Head of caudate nucleus (tissue), 42 donors: ENCODE measurements around the gene SEMA6A.

Experiments
- DNase-seq, 42 donors: peaks; one replicate each; pipeline versions ENCODE4 v3.0.0 to v3.0.0-alpha.2; 2020 to 2021; ENCODE audit warnings: mixed read lengths in 7 of 42
- intact Hi-C: fragments of 100-400 bp; cut with DNase I; formaldehyde crosslinking; loops from one replicate; pipeline ENCODE4 v1.15.0; 2022

Gene SEMA6A

DNA sequence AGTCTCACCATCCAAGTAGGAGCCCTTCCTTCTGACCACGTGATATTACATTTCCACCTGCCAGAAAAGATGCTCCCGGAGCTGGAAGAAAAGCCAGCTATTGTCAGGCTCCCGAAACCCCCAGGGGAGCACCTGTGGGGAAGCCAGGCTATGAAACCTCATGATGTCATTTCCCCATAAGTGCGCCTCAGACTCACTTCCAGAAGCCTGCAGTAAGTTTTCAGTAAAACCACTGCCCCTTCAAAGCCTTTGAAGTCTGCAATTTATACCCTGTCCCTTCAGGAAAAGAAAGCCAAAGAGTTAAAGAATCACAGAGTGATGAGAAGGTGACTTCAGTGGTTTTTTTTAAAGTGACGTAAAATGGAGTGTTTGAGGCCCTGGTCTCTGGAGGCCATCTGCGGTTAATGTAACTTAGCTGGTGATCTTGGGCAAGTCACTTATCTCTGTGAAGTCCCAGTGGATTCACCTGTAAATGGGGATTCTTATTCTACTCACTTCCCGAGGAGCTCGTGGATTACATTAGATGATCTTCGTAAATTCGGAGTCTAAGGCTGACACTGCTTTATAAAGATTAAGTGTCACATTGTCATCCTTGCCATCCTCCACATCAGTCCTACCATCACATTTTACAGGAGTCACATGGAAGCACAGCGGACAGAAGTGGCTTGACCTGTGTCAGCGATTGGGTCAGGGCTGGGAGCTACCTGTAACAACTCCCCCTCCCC, 2.6 kb upstream of the SEMA6A start:
- DNase-seq = no peak
- intact Hi-C loops = loop anchor here (2.0 to 10.0 kb wide), 3 partner anchors 46 to 442 kb away; no protein-coding TSS in a partner anchor

DNA sequence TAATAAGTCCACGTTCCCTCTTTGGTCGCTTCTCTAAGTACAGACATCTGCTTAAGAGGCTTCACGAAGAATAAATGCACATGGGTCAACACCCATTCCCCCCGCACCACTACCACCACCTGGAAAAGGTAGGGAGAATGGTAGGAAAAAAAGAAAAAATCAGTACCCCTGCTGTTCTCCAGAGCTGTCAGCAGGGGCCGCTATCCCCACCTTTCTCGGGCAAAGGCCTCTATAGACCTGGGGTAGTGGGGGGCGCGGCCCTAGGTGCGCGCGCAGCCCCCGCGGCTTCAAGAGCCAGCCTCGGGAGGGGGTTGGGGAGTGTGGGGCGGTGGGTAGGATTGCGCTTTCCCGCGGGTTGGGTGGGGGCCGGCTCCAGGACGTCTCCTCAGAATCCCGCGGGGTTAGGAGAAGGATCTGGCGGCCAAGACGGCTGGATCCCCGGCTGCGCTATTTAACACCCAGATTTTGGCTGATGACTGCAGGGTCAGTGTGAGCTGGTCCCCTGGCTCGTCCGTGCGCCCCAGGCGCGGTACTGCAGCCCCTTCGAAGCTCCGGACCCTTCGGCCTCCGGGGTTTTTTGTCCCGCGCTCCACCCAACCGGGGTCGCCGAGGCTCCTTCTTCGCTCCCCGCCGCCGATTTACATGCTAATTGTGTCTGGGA, 1.6 kb upstream of the SEMA6A start:
- intact Hi-C loops = loop anchor here (2.0 to 10.0 kb wide), 3 partner anchors 47 to 441 kb away; no protein-coding TSS in a partner anchor
- DNase-seq = peak; percentile 37 to 87 (median 74)

DNA sequence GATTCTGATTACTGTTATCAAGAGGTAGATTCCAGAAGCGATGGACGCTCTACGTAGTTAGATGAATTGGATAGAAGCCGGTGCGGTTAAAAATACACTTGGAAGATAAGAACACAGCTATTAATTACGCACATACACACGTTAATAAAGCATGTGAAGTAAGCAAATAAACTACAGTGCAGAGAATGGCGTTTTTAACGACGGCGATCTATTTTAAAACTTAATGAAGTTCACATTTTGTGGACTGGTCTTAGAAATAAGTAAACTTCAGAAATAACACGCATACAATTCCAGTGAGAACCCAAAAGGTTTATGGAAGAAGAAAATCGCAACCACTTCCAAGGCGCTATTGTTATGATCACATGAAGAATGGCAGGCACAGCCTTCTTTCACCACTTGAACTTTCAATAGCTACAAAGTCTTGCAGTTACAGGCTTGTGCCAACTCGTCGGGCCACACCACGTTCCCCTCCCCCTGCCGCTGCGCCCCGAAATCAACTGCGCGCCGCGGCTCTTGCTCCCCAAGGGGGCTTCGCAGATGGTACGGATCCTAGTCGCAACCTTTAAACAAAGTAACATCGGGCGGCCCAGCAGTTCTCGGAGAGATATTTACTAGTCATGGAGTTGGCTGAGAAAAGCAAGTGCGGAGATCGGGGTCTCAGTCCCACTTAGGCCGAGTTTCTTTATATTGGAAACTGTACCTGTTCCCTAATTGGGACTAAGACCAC, 866 bp upstream of the SEMA6A start:
- DNase-seq = peak in 27 of 42 donors; percentile 11 to 69 (median 32)

DNA sequence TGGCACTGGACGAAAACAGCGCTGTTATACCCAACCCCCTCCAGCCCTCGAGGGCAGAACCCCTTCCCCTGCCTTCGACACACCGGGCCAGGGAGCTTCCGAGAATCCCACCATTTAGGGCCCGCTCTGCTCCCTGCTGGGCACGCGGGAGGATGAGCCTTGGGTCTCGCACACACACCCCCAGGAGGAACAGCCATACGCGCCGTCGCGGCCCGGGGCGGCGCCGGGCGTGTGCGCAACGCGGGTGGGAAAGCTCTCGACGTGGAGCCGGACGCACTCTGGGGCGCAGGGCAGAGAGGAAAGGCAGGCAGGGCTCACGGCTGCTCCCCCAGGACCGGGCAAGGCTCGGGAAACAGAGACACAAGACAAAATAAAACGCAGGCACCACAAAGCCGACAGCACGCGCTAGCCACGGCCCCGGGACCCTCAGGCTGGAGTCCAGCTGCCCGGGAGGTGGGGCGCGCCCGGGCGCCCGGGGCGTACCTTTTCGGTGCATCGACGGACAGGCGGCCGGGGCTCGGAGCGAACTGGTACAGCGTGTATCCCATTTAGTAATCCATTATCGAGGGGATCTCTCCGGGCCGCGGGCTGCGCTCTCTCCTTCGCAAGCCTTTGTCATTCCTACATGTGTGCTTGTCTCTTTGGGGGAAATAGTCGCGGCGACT, 789 bp downstream of the SEMA6A start:
- peak in 41 of 42 donors; percentile 13 to 72 (median 41) for DNase-seq
- intact Hi-C loops = loop anchor here (5.0 to 10.0 kb wide), 4 partner anchors 77 to 439 kb away; no protein-coding TSS in a partner anchor

More for the DNA sequence above, 866 bp upstream of the SEMA6A start:
- intact Hi-C loops = loop anchor here (2.0 to 10.0 kb wide), 3 partner anchors 47 to 441 kb away; no protein-coding TSS in a partner anchor

DNA sequence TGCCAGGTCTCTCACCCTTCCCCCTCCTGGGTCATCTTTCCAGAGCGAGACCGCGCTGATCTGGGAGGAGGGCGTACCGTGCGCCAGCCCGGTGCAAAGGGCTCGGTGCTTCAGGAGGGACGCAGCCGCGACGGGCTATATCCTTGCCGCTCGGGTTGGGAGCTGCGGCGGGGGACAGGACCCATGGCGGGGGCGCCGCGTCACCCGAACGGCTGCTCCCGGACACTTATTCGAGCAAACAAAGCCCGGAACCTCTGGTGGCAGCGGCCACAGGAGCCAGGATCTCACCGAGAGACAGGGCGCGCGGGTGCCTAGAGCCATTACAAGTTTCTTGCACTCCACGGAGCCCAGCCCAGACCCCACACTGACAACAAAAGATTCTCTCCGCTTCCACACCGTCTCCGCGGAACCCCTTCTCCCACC, 1.3 kb downstream of the SEMA6A start:
- DNase-seq = peak in 29 of 42 donors; percentile 19 to 69 (median 46)
- intact Hi-C loops = loop anchor here (5.0 to 10.0 kb wide), 4 partner anchors 76 to 438 kb away; no protein-coding TSS in a partner anchor

DNA sequence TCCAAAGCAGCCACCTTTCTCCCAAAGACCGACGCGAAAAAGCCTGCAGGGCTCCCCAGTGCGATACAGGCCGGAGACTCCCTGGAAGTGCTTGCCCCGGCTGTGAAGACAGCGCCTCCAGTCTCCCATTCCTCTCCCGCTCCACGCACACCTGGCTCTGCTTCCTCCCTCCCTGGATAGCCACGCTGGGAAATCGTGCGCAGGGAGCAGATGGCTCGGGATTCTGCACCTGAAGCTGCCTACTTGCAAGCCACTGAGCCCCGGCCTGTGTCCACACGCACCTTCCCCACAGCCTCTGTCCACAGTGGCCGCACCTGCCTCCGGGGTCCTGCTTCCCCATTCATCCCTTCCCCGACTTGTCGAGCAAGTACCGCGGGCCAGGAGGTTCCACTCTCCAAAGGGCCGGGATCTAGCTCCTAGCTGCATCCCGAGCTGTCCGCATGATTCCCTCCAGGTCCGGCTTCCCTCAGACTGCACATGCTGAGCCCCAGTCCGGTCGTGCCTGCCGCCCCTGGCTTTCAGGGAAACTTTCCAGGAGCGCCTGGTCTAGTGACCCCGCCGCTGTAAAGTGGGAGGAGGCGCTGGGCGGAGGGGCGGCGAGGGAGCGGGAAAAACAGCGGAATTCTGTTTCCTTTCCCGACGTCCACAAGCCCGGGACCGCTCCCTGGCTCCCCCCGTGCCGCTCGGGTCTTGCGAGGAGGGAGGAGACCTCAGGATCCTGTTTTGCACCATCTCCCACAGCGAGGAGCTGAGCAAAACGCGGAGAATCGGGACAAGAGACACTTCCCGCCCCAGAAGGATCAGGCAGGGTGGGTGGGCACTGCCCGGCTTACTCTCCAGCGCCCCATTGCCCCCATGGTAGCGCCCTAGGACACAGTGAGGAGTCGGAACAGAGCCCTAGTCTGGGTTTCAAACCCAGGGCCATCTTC, 2.0 kb downstream of the SEMA6A start:
- intact Hi-C loops = loop anchor here (5.0 to 10.0 kb wide), 4 partner anchors 75 to 438 kb away; no protein-coding TSS in a partner anchor
- peak; percentile 39 to 83 (median 66) for DNase-seq

DNA sequence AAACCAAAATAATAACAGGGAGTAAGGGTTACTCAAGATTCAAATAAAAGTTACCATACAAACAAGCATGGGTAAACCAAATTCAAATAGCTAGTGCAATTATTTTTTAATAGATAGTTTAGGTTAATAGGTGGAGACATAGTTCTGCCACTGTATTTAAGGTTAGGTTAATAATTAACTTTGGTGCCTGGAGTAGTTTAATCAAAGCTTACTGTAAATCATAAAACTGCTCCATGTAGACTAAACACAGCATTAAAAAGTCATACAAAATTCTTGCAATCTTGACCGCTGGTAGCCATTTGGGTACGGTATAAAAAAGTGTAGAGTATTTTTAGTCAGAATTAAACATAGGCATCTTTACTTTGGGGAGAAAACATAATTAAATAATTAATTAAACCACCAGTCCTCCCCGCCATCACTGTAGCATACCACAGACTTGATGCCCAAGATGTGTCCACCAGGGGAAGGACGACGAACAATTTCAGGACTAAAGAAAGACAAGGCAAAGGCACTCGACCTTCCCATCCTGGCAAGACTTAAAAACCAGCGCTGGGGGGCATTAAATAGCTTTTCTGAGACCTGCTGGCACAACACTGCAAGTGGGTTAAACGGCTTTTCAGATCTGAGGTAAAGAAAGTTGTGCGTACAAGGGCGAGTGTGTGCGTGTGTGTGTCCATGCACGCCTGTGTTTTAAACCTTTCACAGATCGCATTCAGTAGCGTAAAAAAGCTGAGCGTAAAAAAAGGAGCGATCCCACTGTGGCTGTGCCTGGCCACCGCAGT, 2.9 kb downstream of the SEMA6A start:
- peak in 15 of 42 donors; percentile 3 to 55 (median 27) for DNase-seq
- intact Hi-C loops = loop anchor here (5.0 to 10.0 kb wide), 4 partner anchors 74 to 437 kb away; no protein-coding TSS in a partner anchor

DNA sequence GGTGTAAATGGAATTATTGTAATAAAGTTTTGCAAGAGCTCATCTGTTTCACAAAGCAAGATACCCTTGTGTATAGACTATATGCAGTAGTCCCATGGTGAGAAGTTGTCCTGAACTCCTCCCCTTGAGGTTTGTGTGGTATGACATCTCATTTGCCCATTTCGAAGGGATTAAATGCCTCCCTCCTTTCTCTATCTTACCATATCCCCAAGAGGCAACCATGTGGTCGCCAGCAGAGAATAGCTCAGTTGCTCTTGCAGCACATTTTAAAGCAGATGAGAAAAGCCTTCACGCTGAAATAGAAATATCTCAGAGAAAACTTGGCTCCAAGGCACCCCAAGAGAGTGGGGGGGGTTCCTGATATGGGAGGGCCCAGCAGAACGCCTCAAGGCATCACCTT, 4.6 kb downstream of the SEMA6A start:
- intact Hi-C loops = loop anchor here (5.0 to 10.0 kb wide), 5 partner anchors 73 to 435 kb away; no protein-coding TSS in a partner anchor
- DNase-seq = no peak

DNA sequence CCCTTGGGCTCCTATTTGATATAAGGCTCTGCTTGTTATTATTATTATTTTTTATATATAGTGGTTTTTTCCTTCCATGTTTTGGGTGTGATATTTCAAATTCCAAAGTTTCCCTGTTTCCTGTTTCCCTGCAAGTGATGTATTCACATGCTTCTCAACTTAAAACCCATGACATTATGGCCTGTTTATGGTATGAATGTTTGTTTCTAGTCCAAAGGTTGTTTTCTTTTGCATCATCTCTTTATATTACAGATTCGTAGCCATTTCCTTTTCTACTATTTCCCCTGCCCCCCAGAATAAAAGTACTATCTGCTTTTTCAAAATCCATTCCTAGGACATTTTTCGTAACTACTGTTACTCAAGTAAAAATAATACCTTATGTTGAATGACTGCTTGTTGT, 7.5 kb downstream of the SEMA6A start:
- no peak for DNase-seq
- intact Hi-C loops = loop anchor here (10.0 kb wide), 1 partner anchor 122 kb away; no protein-coding TSS in a partner anchor

DNA sequence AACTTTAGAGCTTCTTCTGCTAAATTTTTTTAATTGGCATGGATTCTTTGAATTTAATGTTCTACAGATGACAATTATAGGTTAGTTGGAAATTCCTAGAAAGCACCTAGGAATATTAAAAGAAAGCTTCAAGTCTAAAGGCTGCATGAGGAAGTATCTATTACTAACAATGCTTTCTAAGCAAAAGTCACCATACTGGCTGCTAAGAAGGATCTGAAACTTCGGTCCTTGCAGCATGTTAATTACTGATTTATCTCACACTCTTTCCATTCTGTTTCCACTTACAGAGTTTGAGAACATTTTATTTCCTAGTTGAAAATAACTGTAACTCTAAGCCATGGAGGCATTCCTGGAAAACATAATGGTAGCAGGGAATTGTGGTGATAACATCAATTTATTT, 8.4 kb downstream of the SEMA6A start:
- no peak for DNase-seq

DNA sequence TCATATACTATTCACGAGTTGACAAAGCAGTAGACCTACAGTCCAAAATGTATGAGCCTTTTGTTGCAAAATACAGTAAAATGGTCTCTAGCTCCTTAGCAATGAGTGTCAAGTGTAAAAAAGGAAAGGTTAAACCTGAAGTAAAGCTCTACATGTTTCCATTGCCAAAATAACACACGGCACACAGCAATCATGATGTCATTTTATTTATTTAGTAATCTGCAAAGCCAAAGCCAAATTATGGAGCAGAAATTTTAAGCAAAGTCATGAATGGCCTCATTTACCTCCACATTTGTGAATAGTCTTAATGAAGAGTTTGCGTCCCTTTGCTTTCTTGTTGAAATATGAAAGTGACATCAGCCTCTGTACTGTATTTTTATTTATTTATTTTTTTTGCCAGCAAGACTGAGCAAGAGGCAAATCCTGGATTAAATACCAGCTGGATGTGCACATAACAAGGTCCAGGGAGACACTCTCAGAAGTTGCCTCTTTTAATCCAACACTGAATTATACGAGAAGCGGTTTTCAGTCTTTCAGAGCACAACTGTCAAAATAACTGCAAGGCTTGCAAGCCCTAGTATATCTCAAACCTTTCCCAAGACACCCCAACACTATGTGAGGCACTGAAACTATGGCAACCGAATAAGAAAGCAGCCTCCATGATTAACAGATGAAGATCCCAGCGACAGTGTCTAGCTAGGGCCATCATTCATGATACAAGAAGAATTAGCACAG, 9.7 kb downstream of the SEMA6A start:
- DNase-seq = no peak
- intact Hi-C loops = loop anchor here (10.0 kb wide), 1 partner anchor 120 kb away; no protein-coding TSS in a partner anchor

More for the DNA sequence above, 8.4 kb downstream of the SEMA6A start:
- intact Hi-C loops = loop anchor here (10.0 kb wide), 1 partner anchor 121 kb away; no protein-coding TSS in a partner anchor

DNA sequence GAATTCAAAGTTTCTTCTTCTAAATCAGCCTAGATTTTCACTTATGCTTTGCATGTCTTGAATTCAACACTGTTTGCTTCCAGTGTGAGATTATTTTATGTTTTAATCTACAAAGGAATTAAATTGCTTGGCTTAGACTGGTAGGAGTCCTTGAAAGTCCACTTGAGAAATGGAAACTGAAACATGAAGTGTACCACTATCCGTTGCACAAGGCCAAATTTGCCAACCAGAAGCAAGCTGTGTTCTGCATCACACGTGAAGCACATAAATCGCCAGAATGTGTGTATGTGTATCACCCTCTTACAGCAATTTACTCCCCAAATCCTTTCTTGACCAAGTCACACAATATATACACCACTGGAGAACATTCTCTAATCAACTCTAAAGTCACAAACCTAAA, 10.3 kb downstream of the SEMA6A start:
- intact Hi-C loops = loop anchor here (10.0 kb wide), 1 partner anchor 120 kb away; no protein-coding TSS in a partner anchor
- DNase-seq = no peak

DNA sequence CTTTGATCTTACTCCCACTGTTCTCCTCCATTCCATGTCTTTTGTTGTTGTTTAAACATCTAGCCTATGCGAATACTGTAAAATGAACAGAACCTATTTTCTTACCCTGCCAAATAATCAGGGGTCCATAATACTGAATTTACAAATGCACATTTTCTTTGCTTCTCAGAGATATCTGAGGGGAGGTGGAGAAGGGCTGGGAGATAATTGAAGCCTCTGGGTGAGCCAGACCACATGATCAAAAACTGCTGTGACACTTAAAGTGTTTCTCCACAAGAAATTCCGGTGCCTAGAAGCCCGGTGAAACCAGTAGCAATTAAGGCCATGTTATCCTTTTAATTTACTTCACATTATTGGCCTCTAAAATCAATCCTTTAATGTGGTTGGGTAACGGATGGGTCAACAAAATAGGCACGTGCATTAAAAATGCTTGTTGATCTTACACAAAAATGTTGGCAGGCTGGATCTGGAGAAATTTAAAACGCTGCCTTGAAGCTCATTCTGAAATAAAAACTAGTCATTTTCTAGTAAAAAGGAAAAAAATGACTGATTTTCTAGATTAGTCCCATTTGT, 10.8 kb downstream of the SEMA6A start:
- intact Hi-C loops = loop anchor here (10.0 kb wide), 1 partner anchor 119 kb away; no protein-coding TSS in a partner anchor
- no peak for DNase-seq

DNA sequence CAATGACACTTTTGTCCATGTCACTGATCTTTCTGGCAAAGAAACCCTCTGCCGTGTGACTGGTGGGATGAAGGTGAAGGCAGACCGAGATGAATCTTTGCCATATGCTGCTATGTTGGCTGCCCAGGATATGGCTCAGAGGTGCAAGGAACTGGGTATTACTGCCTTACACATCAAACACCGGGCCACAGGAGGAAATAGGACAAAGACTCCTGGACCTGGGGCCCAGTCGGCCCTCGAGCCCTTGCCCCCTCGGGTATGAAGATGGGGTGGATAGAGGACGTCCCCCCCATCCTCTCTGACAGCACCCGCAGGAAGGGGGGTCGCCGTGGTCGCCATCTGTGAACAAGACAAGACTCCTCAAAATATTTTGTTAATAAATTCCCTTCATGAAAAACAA, 12.0 kb downstream of the SEMA6A start:
- no peak for DNase-seq
- intact Hi-C loops = loop anchor here (10.0 kb wide), 1 partner anchor 118 kb away; no protein-coding TSS in a partner anchor

DNA sequence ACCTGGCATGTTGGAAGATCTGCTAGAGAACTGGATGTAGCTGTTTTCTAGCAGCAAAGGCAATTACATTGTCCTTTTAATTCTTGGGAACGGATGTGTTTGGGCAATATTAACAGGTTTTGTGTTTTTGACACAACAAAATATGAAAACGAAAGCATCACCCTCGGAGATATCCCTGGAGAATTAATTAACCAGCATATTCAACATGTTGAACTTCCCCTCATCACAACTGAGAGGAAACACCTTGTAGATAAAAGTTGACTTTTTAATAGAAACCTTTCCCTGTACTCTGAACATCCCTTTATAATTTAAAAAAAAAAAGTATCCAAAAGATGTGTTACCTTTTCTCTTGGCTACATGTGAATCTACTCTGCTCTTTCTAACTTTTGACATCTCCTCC, 13.0 kb downstream of the SEMA6A start:
- intact Hi-C loops = loop anchor here (10.0 kb wide), 1 partner anchor 117 kb away; no protein-coding TSS in a partner anchor
- DNase-seq = no peak
